H1 (cell line): ENCODE measurements around the gene VPS13C. TPM values are rescaled to one million over a fixed set of nuclear protein-coding genes. Genes with fewer than 3 reads are reported as not detected.

Experiments
- CTCF ChIA-PET: fragments of 300-600 bp; sonication (Branson Sonifier 250); formaldehyde crosslinking; loops from one replicate; lab custom pipeline; 2021; ENCODE audit not compliant: partially characterized antibody; lab: Charles Lee
- POLR2A ChIA-PET: fragments of 300-600 bp; sonication (Branson Sonifier 250); formaldehyde crosslinking; loops from one replicate; lab custom pipeline; 2021; ENCODE audit warnings: inconsistent platforms; ENCODE audit not compliant: partially characterized antibody; lab: Charles Lee
- DNase-seq, 2 experiments: peaks; one replicate each; pipeline versions ENCODE4 v3.0.0 to v3.0.0-alpha.2; 2010 to 2022; ENCODE audit warnings: low spot score in 2 of 2, low read depth in 1 of 2, mixed read lengths in 1 of 2
- FAIRE-seq: peaks from 2 replicates; lab custom pipeline; 2011; peaks lifted over from hg19 to GRCh38; lab: Jason Lieb, UNC
- H2AFZ ChIP-seq: 2 replicates; pipeline ENCODE4 v1.8.1; 2012; ENCODE audit warnings: low read length, inconsistent platforms
- H2AK5ac ChIP-seq: 2 replicates; pipeline ENCODE4 v1.6.1; 2013; ENCODE audit warnings: low read depth, low read length
- H2BK120ac ChIP-seq: replicated peaks from 2 replicates; pipeline ENCODE3; 2013; ENCODE audit warnings: low read depth, low read length, inconsistent platforms
- H2BK12ac ChIP-seq: 2 replicates; pipeline ENCODE4 v1.6.1; 2013; ENCODE audit warnings: low read depth, low read length
- H2BK15ac ChIP-seq: 2 replicates; pipeline ENCODE4 v1.6.1; 2013; ENCODE audit warnings: low read length
- H2BK20ac ChIP-seq: 2 replicates; pipeline ENCODE4 v1.6.1; 2013; ENCODE audit warnings: low read length
- H2BK5ac ChIP-seq: 2 replicates; pipeline ENCODE4 v1.6.1; 2013; ENCODE audit warnings: low read depth, low read length
- H3K14ac ChIP-seq: 2 replicates; pipeline ENCODE4 v1.6.1; 2013; ENCODE audit warnings: inconsistent platforms; ENCODE audit not compliant: insufficient read length
- H3K18ac ChIP-seq: 2 replicates; pipeline ENCODE4 v1.6.1; 2013; ENCODE audit warnings: low read length; ENCODE audit errors: extremely low read depth
- H3K23ac ChIP-seq: 2 replicates; pipeline ENCODE4 v1.6.1; 2013; ENCODE audit warnings: inconsistent platforms; ENCODE audit not compliant: insufficient read length
- H3K23me2 ChIP-seq: 2 replicates; pipeline ENCODE4 v1.6.1; 2013; ENCODE audit warnings: low read depth, low read length
- H3K27ac ChIP-seq: 2 replicates; pipeline ENCODE4 v1.6.1; 2011; ENCODE audit warnings: low read depth, low read length, inconsistent platforms
- H3K27me3 ChIP-seq, 4 experiments: replicated peaks in 1 of 4; 1 replicate in 1 of 4; 2 replicates in 3 of 4; pipeline versions ENCODE4 v1.6.1 to v1.8.1; 2011 to 2013; ENCODE audit warnings: low read length in 3 of 4, mild to moderate bottlenecking in 3 of 4, inconsistent platforms in 2 of 4, mixed read lengths in 2 of 4, moderate library complexity in 1 of 4; ENCODE audit not compliant: control insufficient read depth in 3 of 4, insufficient read depth in 3 of 4; ENCODE audit errors: extremely low read depth in 1 of 4
- H3K36me3 ChIP-seq, 4 experiments: 2 replicates each; pipeline versions ENCODE4 v1.6.1 to v1.8.1; 2011 to 2013; ENCODE audit warnings: mild to moderate bottlenecking in 4 of 4, low read length in 3 of 4, moderate library complexity in 2 of 4, control low read depth in 1 of 4, inconsistent platforms in 1 of 4; ENCODE audit not compliant: insufficient read depth in 4 of 4, control insufficient read depth in 2 of 4
- H3K4ac ChIP-seq: replicated peaks from 2 replicates; pipeline ENCODE3; 2013; ENCODE audit warnings: low read length, low read depth, mixed read lengths, inconsistent platforms; ENCODE audit not compliant: insufficient read length
- H3K4me1 ChIP-seq, 4 experiments: replicated peaks in 1 of 4; 1 replicate in 1 of 4; 2 replicates in 3 of 4; pipeline versions ENCODE4 v1.6.1 to v1.8.1; 2011 to 2013; ENCODE audit warnings: low read length in 3 of 4, inconsistent platforms in 2 of 4, mixed read lengths in 1 of 4; ENCODE audit not compliant: insufficient read depth in 4 of 4, control insufficient read depth in 3 of 4
- H3K4me2 ChIP-seq, 2 experiments: 2 replicates each; pipeline versions ENCODE4 v1.6.1 to v1.8.1; 2011 to 2013; ENCODE audit warnings: low read depth in 2 of 2, low read length in 2 of 2, control low read depth in 1 of 2, inconsistent platforms in 1 of 2, mild to moderate bottlenecking in 1 of 2; ENCODE audit not compliant: insufficient read depth in 1 of 2
- H3K4me3 ChIP-seq, 4 experiments: fragments of 200-600, 300-600 bp in 1 of 4; sonication (generic), shearing (Covaris generic), sonication (Bioruptor Twin) in 1 of 4; 2 replicates each; pipeline versions ENCODE4 v1.5.1 to v1.8.1; 2011 to 2016; ENCODE audit warnings: low read length in 4 of 4, low read depth in 3 of 4, control low read depth in 2 of 4, inconsistent platforms in 2 of 4, mild to moderate bottlenecking in 2 of 4, mixed read lengths in 1 of 4, moderate library complexity in 1 of 4; ENCODE audit not compliant: insufficient read depth in 2 of 4; ENCODE audit errors: extremely low read depth in 1 of 4
- H3K56ac ChIP-seq: replicated peaks from 2 replicates; pipeline ENCODE3; 2013; ENCODE audit warnings: low read depth, mild to moderate bottlenecking, mixed read lengths, low read length, inconsistent platforms; ENCODE audit not compliant: insufficient read length
- H3K79me1 ChIP-seq: 2 replicates; pipeline ENCODE4 v1.6.1; 2013; ENCODE audit warnings: low read depth, low read length, control low read depth
- H3K79me2 ChIP-seq, 2 experiments: 2 replicates each; pipeline versions ENCODE4 v1.6.1 to v1.8.1; 2012 to 2013; ENCODE audit warnings: low read length in 2 of 2, mild to moderate bottlenecking in 2 of 2, inconsistent platforms in 1 of 2; ENCODE audit not compliant: insufficient read depth in 2 of 2, control insufficient read depth in 1 of 2
- H3K9ac ChIP-seq, 4 experiments: replicated peaks in 1 of 4; 1 replicate in 1 of 4; 2 replicates in 3 of 4; pipeline versions ENCODE4 v1.6.1 to v1.8.1; 2011 to 2013; ENCODE audit warnings: low read depth in 3 of 4, low read length in 3 of 4, control low read depth in 2 of 4, mild to moderate bottlenecking in 2 of 4, moderate library complexity in 2 of 4, inconsistent platforms in 1 of 4; ENCODE audit errors: extremely low read depth in 1 of 4
- H3K9me3 ChIP-seq, 2 experiments: 2 replicates each; pipeline versions ENCODE4 v1.6.1 to v1.8.1; 2012 to 2013; ENCODE audit warnings: mild to moderate bottlenecking in 2 of 2, moderate library complexity in 2 of 2, control low read depth in 1 of 2, inconsistent platforms in 1 of 2, low read depth in 1 of 2, low read length in 1 of 2, mixed read lengths in 1 of 2; ENCODE audit not compliant: insufficient read depth in 2 of 2
- H4K20me1 ChIP-seq, 2 experiments: replicated peaks in 1 of 2; 2 replicates each; pipeline versions ENCODE3 to v1.8.1; 2011 to 2013; ENCODE audit warnings: inconsistent platforms in 2 of 2, low read length in 2 of 2, mild to moderate bottlenecking in 1 of 2; ENCODE audit not compliant: insufficient read depth in 2 of 2, control insufficient read depth in 1 of 2
- H4K5ac ChIP-seq: 2 replicates; pipeline ENCODE4 v1.6.1; 2013; ENCODE audit warnings: low read length, low read depth, mixed read lengths, inconsistent platforms; ENCODE audit not compliant: insufficient read length
- H4K8ac ChIP-seq: 2 replicates; pipeline ENCODE4 v1.8.0; 2013; ENCODE audit warnings: mild to moderate bottlenecking, moderate library complexity, low read length, inconsistent platforms; ENCODE audit not compliant: insufficient read depth; ENCODE audit errors: extremely low read depth
- H4K91ac ChIP-seq: replicated peaks from 2 replicates; pipeline ENCODE3; 2013; ENCODE audit warnings: low read length, mixed read lengths, inconsistent platforms; ENCODE audit not compliant: insufficient read length
- BRCA1 ChIP-seq: IDR thresholded peaks from 2 replicates; pipeline ENCODE4 v1.6.1; 2012; ENCODE audit warnings: low read depth, low read length, improper control_type of control experiment
- CBX8 ChIP-seq: fragments of 300-800, 300-1000 bp; sonication (generic); IDR thresholded peaks from 2 replicates; pipeline ENCODE4 v1.7.1; 2016; ENCODE audit warnings: low read depth, low read length, borderline replicate concordance
- NANOG ChIP-seq: IDR thresholded peaks from 2 replicates; pipeline ENCODE4 v1.6.1; 2011; ENCODE audit warnings: low read length, low read depth, mild to moderate bottlenecking, inconsistent platforms; ENCODE audit not compliant: insufficient read depth, poor library complexity, severe bottlenecking
- WGBS, 2 experiments: shearing (Covaris generic) in 1 of 2; methylation state at CpG; one replicate each; pipeline versions ENCODE4 v1.1.6 to v1.1.7; 2013 to 2015; ENCODE audit warnings: low lambda C conversion rate in 2 of 2, mixed read lengths in 2 of 2, inconsistent platforms in 1 of 2, low coverage in 1 of 2, missing lambda C conversion rate in 1 of 2; ENCODE audit not compliant: insufficient replicate concordance in 2 of 2, insufficient coverage in 1 of 2, insufficient read length in 1 of 2; ENCODE audit errors: extremely low coverage in 1 of 2, missing lambda C conversion rate in 1 of 2; 5-methylcytosine and 5-hydroxymethylcytosine counted together
- polyA plus RNA-seq, 7 experiments: library from polyadenylated mRNA; depleted of rRNA in 3 of 7; stranded (reverse) in 5 of 7; unstranded in 2 of 7; fragments of >200 nt in 5 of 7; fragments of 200-250 nt in 2 of 7; gene quantifications; 1 replicate in 5 of 7; 2 replicates in 1 of 7; 4 replicates in 1 of 7; pipeline versions ENCODE4 v1.2.1 to v1.2.3, GENCODE V29; 2011 to 2013; ENCODE audit warnings: missing spikeins in 2 of 7, mixed read lengths in 2 of 7
- total RNA-seq: library from RNA; stranded (reverse); fragmentation: NEBNext Ultra II Directional; extraction: Animal tissue kit (Norgen Biotek cat#: 25700); gene quantifications from 2 replicates; pipeline ENCODE4 v1.2.1, GENCODE V29; 2021

The VPS13C gene
- total and polyA plus RNA-seq, 2 of the 8 experiments (the other 6 are each of a cell fraction or from before 2014, with no cell fraction given) = 4.8 to 18.8 TPM

- H3K9ac ChIP-seq = no peak overlapping the region
- TF ChIP-seq CBX8 (no peak), NANOG (no peak), BRCA1 (no peak)
These were observed 170.1 kb downstream of the VPS13C start for GRCh38 chr15:61890106-61890505.

More at GRCh38 chr15:61890106-61890505, 170.1 kb downstream of the VPS13C start:
- ChIA-PET CTCF (interaction anchor here (0.7 kb wide), 1 partner anchor 374 kb away, joined by 3 read pairs; no protein-coding TSS in a partner anchor), POLR2A (no interaction called here)
- Histone ChIP-seq H2BK15ac (no peak overlapping the region), H3K18ac (no peak overlapping the region), H4K8ac (no peak overlapping the region), H3K9me3 (peaks cover 6 to 16% of the 10 kb centered on the region in 2 experiments; a peak in 3 of 4 replicates), H3K79me1 (no peaks in the 10 kb centered on the region), H3K56ac (no peak overlapping the region), H4K5ac (no peak overlapping the region), H3K4me1 (peaks cover 0 to 4% (median 3%) of the 10 kb centered on the region in 4 experiments; a peak in 3 of 7 replicates), H2BK20ac (no peak overlapping the region), H3K4ac (no peak overlapping the region), H3K23ac (no peak overlapping the region), H3K79me2 (no peaks in the 10 kb centered on the region), H3K27ac (no peak overlapping the region), H3K36me3 (no peaks in the 10 kb centered on the region; a peak in 1 of 8 replicates), H2AFZ (no peak overlapping the region), H4K20me1 (no peaks in the 10 kb centered on the region), H4K91ac (no peak overlapping the region), H3K4me2 (no peak overlapping the region), H3K4me3 (no peak overlapping the region), H2AK5ac (no peak overlapping the region), H3K23me2 (no peaks in the 10 kb centered on the region), H3K27me3 (no peaks in the 10 kb centered on the region), H2BK5ac (no peak overlapping the region), H2BK120ac (no peak overlapping the region), H2BK12ac (no peak overlapping the region), H3K14ac (no peak overlapping the region)
- FAIRE-seq (no peak), DNase-seq (no peak)
- 95% methylated on average over 2 of the region's 2 CpGs; no CpG with 5 or more reads in 1 of the 2 experiments for WGBS, 2 experiments
